Measurements from ENCODE around the gene RINL.
"Not testable (repeated sequence)": the region's sequence is repeated elsewhere in the genome, so short reads cannot be mapped to it uniquely, and the experiment has no call there.

DNA sequence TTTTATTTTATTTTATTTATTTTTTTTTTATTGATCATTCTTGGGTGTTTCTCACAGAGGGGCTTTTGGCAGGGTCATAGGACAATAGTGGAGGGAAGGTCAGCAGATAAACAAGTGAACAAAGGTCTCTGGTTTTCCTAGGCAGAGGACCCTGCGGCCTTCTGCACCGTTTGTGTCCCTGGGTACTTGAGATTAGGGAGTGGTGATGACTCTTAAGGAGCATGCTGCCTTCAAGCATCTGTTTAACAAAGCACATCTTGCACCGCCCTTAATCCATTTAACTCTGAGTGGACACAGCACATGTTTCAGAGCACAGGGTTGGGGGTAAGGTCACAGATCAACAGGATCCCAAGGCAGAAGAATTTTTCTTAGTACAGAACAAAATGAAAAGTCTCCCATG is 23.1 kb downstream of the RINL start:
- TF ChIP-seq, protein P1, sequence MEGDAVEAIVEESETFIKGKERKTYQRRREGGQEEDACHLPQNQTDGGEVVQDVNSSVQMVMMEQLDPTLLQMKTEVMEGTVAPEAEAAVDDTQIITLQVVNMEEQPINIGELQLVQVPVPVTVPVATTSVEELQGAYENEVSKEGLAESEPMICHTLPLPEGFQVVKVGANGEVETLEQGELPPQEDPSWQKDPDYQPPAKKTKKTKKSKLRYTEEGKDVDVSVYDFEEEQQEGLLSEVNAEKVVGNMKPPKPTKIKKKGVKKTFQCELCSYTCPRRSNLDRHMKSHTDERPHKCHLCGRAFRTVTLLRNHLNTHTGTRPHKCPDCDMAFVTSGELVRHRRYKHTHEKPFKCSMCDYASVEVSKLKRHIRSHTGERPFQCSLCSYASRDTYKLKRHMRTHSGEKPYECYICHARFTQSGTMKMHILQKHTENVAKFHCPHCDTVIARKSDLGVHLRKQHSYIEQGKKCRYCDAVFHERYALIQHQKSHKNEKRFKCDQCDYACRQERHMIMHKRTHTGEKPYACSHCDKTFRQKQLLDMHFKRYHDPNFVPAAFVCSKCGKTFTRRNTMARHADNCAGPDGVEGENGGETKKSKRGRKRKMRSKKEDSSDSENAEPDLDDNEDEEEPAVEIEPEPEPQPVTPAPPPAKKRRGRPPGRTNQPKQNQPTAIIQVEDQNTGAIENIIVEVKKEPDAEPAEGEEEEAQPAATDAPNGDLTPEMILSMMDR (IDR thresholded peaks at IDR 0.05; ENCODE audit: borderline replicate concordance, extremely low read depth, low read length, poor library complexity, severe bottlenecking) = not testable (repeated sequence)
- TF ChIP-seq EZH2 (IDR thresholded peaks at IDR 0.05; ENCODE audit: borderline replicate concordance, low read depth, low read length, severe bottlenecking) = not testable (repeated sequence)

Measured in DND-41 (cell line).